K562 (cell line): Measurements from ENCODE around the gene FRAT1. TPM values are rescaled to one million over a fixed set of nuclear protein-coding genes. Genes with fewer than 3 reads are reported as not detected.

Experiments used
- HNRNPL ChIP-seq: fragments of 200-400 bp; formaldehyde crosslinking; IDR thresholded peaks from 2 replicates; pipeline ENCODE4 v1.6.1; 2017; ENCODE audit warnings: low read depth, mild to moderate bottlenecking, low read length
- MGA ChIP-seq: fragments of 450-650 bp; IDR thresholded peaks from 2 replicates; pipeline ENCODE4 v1.6.1; 2016; ENCODE audit warnings: mild to moderate bottlenecking, moderate library complexity
- USF1 ChIP-seq: sonication (generic); formaldehyde crosslinking; IDR thresholded peaks from 2 replicates; pipeline ENCODE4 v1.9.0; 2022; ENCODE audit warnings: mild to moderate bottlenecking, missing genetic modification reagents
- ZNF184 ChIP-seq: sonication (generic); formaldehyde crosslinking; IDR thresholded peaks from 2 replicates; pipeline ENCODE4 v1.5.0; 2020; ENCODE audit warnings: missing genetic modification reagents
- polyA plus RNA-seq, 8 experiments: library from polyadenylated mRNA; depleted of rRNA in 4 of 8; stranded (reverse) in 5 of 8; unstranded in 3 of 8; fragments of >200 nt; fragmentation: Nextera tagmentation in 2 of 8; fragmentation: Illumina TruSeq in 1 of 8; extraction: Ambion mirVana in 2 of 8; extraction: Trizol in 1 of 8; gene quantifications; 2 replicates each; pipeline versions ENCODE4 v1.2.1 to v1.2.3, GENCODE V29; 2011 to 2014; ENCODE audit warnings: inconsistent platforms in 1 of 8, missing spikeins in 1 of 8
- total RNA-seq, 7 experiments: library from RNA; depleted of rRNA in 6 of 7; stranded (reverse); fragments of >200 nt in 6 of 7; fragmentation: Illumina TruSeq in 2 of 7; extraction: Trizol in 2 of 7; gene quantifications; 2 replicates each; pipeline versions ENCODE4 v1.2.1 to v1.2.3, GENCODE V29; 2011 to 2021; ENCODE audit warnings: low replicate concordance in 1 of 7
- TF ChIP-seq, protein P1 (sequence below), 3 experiments: fragments of 200-800 bp in 1 of 3; fragments of 250-450 bp in 1 of 3; fragments of 450-650 bp in 1 of 3; sonication (Bioruptor Pico) in 1 of 3; sonication (Bioruptor generic) in 1 of 3; formaldehyde crosslinking in 1 of 3; IDR thresholded peaks; 2 replicates each; pipeline versions ENCODE4 v1.6.1 to v1.8.0; 2016 to 2022; ENCODE audit warnings: mild to moderate bottlenecking in 2 of 3, missing genetic modification characterization in 2 of 3, missing compliant biosample characterization in 1 of 3, moderate library complexity in 1 of 3
- TF ChIP-seq, protein P2 (sequence below): fragments of 250-450 bp; sonication (Bioruptor Pico); IDR thresholded peaks from 2 replicates; pipeline ENCODE4 v1.4.0; 2020; ENCODE audit warnings: mild to moderate bottlenecking

FRAT1 gene
- total and polyA plus RNA-seq, 9 of the 15 experiments (the other 6 are each of a cell fraction or from before 2014, with no cell fraction given), result 0.11 to 4.6 (median 1.4) TPM

- TF ChIP-seq MGA (peak; percentile 57; the same call in 1 of the 2 replicates), ZNF184 (CRISPR knock-in tag) (no peak), USF1 (CRISPR knock-in tag) (peak; percentile 65), HNRNPL (peak; percentile 51; the same call in 1 of the 2 replicates)
- TF ChIP-seq, protein P1, sequence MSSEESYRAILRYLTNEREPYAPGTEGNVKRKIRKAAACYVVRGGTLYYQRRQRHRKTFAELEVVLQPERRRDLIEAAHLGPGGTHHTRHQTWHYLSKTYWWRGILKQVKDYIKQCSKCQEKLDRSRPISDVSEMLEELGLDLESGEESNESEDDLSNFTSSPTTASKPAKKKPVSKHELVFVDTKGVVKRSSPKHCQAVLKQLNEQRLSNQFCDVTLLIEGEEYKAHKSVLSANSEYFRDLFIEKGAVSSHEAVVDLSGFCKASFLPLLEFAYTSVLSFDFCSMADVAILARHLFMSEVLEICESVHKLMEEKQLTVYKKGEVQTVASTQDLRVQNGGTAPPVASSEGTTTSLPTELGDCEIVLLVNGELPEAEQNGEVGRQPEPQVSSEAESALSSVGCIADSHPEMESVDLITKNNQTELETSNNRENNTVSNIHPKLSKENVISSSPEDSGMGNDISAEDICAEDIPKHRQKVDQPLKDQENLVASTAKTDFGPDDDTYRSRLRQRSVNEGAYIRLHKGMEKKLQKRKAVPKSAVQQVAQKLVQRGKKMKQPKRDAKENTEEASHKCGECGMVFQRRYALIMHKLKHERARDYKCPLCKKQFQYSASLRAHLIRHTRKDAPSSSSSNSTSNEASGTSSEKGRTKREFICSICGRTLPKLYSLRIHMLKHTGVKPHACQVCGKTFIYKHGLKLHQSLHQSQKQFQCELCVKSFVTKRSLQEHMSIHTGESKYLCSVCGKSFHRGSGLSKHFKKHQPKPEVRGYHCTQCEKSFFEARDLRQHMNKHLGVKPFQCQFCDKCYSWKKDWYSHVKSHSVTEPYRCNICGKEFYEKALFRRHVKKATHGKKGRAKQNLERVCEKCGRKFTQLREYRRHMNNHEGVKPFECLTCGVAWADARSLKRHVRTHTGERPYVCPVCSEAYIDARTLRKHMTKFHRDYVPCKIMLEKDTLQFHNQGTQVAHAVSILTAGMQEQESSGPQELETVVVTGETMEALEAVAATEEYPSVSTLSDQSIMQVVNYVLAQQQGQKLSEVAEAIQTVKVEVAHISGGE (CRISPR knock-in tag; IDR thresholded peaks at IDR 0.05), result no peak
- TF ChIP-seq, protein P2, sequence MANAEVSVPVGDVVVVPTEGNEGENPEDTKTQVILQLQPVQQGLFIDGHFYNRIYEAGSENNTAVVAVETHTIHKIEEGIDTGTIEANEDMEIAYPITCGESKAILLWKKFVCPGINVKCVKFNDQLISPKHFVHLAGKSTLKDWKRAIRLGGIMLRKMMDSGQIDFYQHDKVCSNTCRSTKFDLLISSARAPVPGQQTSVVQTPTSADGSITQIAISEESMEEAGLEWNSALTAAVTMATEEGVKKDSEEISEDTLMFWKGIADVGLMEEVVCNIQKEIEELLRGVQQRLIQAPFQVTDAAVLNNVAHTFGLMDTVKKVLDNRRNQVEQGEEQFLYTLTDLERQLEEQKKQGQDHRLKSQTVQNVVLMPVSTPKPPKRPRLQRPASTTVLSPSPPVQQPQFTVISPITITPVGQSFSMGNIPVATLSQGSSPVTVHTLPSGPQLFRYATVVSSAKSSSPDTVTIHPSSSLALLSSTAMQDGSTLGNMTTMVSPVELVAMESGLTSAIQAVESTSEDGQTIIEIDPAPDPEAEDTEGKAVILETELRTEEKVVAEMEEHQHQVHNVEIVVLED, result 0 out of 2 replicates have a peak, but pooled peaks have one; percentile 30
Observed at GRCh38 chr10:97334370-97335175, 15.5 kb downstream of the FRAT1 start, which contains the start of gene FRAT2 (continued).
